ENCODE data around the gene ZNF500.

ZNF500 gene

GRCh38 chr16:4752351-4753100 lies 14.4 kb downstream of the ZNF500 start:
- H3K9me2 ChIP-seq (replicated peaks; ENCODE audit: insufficient read depth, low read length) = no peaks in the 10 kb centered on the region
- TF ChIP-seq EZH2phosphoT487 (conservative IDR thresholded peaks at IDR 0.05; ENCODE audit: low read length) = no peak
- TF ChIP-seq CTCF (IDR thresholded peaks at IDR 0.05; ENCODE audit: insufficient read depth, low read length, poor library complexity, severe bottlenecking) = no peak
- H4K20me1 ChIP-seq (ENCODE audit: low read depth, low read length) = no peaks in the 10 kb centered on the region
- no peak overlapping the region for H3K4me2 ChIP-seq (ENCODE audit: low read depth, low read length, poor library complexity, severe bottlenecking)
- no peak overlapping the region for H3K27ac ChIP-seq (ENCODE audit: low read depth, low read length)
- no peak overlapping the region for H3K9ac ChIP-seq (ENCODE audit: low read length)
- no peaks in the 10 kb centered on the region for H3K79me2 ChIP-seq (ENCODE audit: insufficient read depth, low read length)
- H3K4me3 ChIP-seq (ENCODE audit: insufficient read depth, low read length, poor library complexity, severe bottlenecking) = no peak overlapping the region
- no peaks in the 10 kb centered on the region for H3K9me3 ChIP-seq (ENCODE audit: insufficient read depth, low read length)
- H3K27me3 ChIP-seq (ENCODE audit: low read length) = no peaks in the 10 kb centered on the region
- H3F3A ChIP-seq (ENCODE audit: insufficient read depth) = no peaks in the 10 kb centered on the region
- 0 out of 2 replicates have a peak, but pooled peaks cover 5% of the 10 kb centered on the region for H3K36me3 ChIP-seq (ENCODE audit: low read length)
- no peak overlapping the region for H2AFZ ChIP-seq (ENCODE audit: low read depth, low read length, severe bottlenecking)

- Histone ChIP-seq H3K9me3 (ENCODE audit: insufficient read depth, low read length) (no peaks in the 10 kb centered on the region), H3K79me2 (ENCODE audit: insufficient read depth, low read length) (no peaks in the 10 kb centered on the region), H4K20me1 (ENCODE audit: low read depth, low read length) (no peaks in the 10 kb centered on the region), H3K4me3 (ENCODE audit: insufficient read depth, low read length, poor library complexity, severe bottlenecking) (no peak overlapping the region), H3K27me3 (ENCODE audit: low read length) (no peaks in the 10 kb centered on the region), H3F3A (ENCODE audit: insufficient read depth) (no peaks in the 10 kb centered on the region), H3K4me2 (ENCODE audit: low read depth, low read length, poor library complexity, severe bottlenecking) (no peak overlapping the region), H2AFZ (ENCODE audit: low read depth, low read length, severe bottlenecking) (no peak overlapping the region), H3K27ac (ENCODE audit: low read depth, low read length) (no peak overlapping the region), H3K9ac (ENCODE audit: low read length) (no peak overlapping the region), H3K9me2 (replicated peaks; ENCODE audit: insufficient read depth, low read length) (no peaks in the 10 kb centered on the region), H3K36me3 (ENCODE audit: low read length) (0 out of 2 replicates have a peak, but pooled peaks cover 4% of the 10 kb centered on the region)
- TF ChIP-seq EZH2phosphoT487 (conservative IDR thresholded peaks at IDR 0.05; ENCODE audit: low read length) (no peak), CTCF (IDR thresholded peaks at IDR 0.05; ENCODE audit: insufficient read depth, low read length, poor library complexity, severe bottlenecking) (no peak)
Measured at GRCh38 chr16:4750896-4751295, 16.1 kb downstream of the ZNF500 start.

- Histone ChIP-seq H3K9ac (ENCODE audit: low read length) (no peak overlapping the region), H2AFZ (ENCODE audit: low read depth, low read length, severe bottlenecking) (no peak overlapping the region), H3K36me3 (ENCODE audit: low read length) (no peaks in the 10 kb centered on the region), H3K9me3 (ENCODE audit: insufficient read depth, low read length) (no peaks in the 10 kb centered on the region), H3K9me2 (replicated peaks; ENCODE audit: insufficient read depth, low read length) (no peaks in the 10 kb centered on the region), H3K27ac (ENCODE audit: low read depth, low read length) (no peak overlapping the region), H4K20me1 (ENCODE audit: low read depth, low read length) (no peaks in the 10 kb centered on the region), H3K4me2 (ENCODE audit: low read depth, low read length, poor library complexity, severe bottlenecking) (no peak overlapping the region), H3K27me3 (ENCODE audit: low read length) (no peaks in the 10 kb centered on the region), H3K79me2 (ENCODE audit: insufficient read depth, low read length) (no peaks in the 10 kb centered on the region), H3F3A (ENCODE audit: insufficient read depth) (no peaks in the 10 kb centered on the region), H3K4me3 (ENCODE audit: insufficient read depth, low read length, poor library complexity, severe bottlenecking) (no peak overlapping the region)
- TF ChIP-seq CTCF (IDR thresholded peaks at IDR 0.05; ENCODE audit: insufficient read depth, low read length, poor library complexity, severe bottlenecking) (no peak), EZH2phosphoT487 (conservative IDR thresholded peaks at IDR 0.05; ENCODE audit: low read length) (no peak)
Measured at GRCh38 chr16:4749700-4750257, 17.2 kb downstream of the ZNF500 start.

Data from SU-DHL-6 (cell line).